DMS153 treated with DMSO at 0.1 percent for 48 hours (cell line): ENCODE measurements around the gene EML6.

Source experiments
- DNase-seq: peaks from one replicate; lab custom pipeline; 2025; ENCODE audit not compliant: unreplicated experiment; lab: John Stamatoyannopoulos, UW

The EML6 gene

GRCh38 chr2:54876764-54877163 is 153.3 kb downstream of the EML6 start:
- no peak for DNase-seq

- DNase-seq: no peak
Measured at GRCh38 chr2:54878182-54878581, 154.7 kb downstream of the EML6 start.

GRCh38 chr2:54879032-54879431 is 155.6 kb downstream of the EML6 start:
- no peak for DNase-seq

GRCh38 chr2:54879598-54880332 is 156.3 kb downstream of the EML6 start:
- no peak for DNase-seq

GRCh38 chr2:54880428-54880827 is 157.0 kb downstream of the EML6 start:
- no peak for DNase-seq

GRCh38 chr2:54881759-54882158 is 158.3 kb downstream of the EML6 start:
- DNase-seq: no peak

GRCh38 chr2:54885891-54886290 is 162.4 kb downstream of the EML6 start:
- no peak for DNase-seq

- no peak for DNase-seq
Measured at GRCh38 chr2:54887850-54888545, 164.5 kb downstream of the EML6 start.

GRCh38 chr2:54889053-54889452 is 165.6 kb downstream of the EML6 start:
- DNase-seq: no peak

GRCh38 chr2:54891909-54892308 is 168.4 kb downstream of the EML6 start:
- no peak for DNase-seq

- DNase-seq: no peak
Measured at GRCh38 chr2:54894467-54894866, 171.0 kb downstream of the EML6 start.

GRCh38 chr2:54895730-54896129 is 172.3 kb downstream of the EML6 start:
- no peak for DNase-seq

- DNase-seq: no peak
Measured at GRCh38 chr2:54897420-54898310, 174.2 kb downstream of the EML6 start.

- no peak for DNase-seq
Measured at GRCh38 chr2:54898456-54899226, 175.2 kb downstream of the EML6 start.

- peak; percentile 2 for DNase-seq
Measured at GRCh38 chr2:54899576-54900200, 176.2 kb downstream of the EML6 start.

GRCh38 chr2:54901224-54901986 is 177.9 kb downstream of the EML6 start:
- DNase-seq: no peak

GRCh38 chr2:54902763-54903162 is 179.3 kb downstream of the EML6 start:
- DNase-seq: no peak

GRCh38 chr2:54903736-54904554 is 180.5 kb downstream of the EML6 start:
- DNase-seq: no peak

- no peak for DNase-seq
Measured at GRCh38 chr2:54904836-54905235, 181.4 kb downstream of the EML6 start.
